Activated CD4-positive, alpha-beta T cell treated with anti-CD3 and anti-CD28 coated beads, Interleukin-10, Interleukin-2, amounts not matched to agents 100 ng/mL and 50 ng/mL, durations not matched to agents 16 hours and 8 hours (primary cell): ENCODE measurements around the gene USP17L5.
"Not testable (repeated sequence)": the region's sequence is repeated elsewhere in the genome, so short reads cannot be mapped to it uniquely, and the experiment has no call there.

Experiments
- DNase-seq: peaks from one replicate; pipeline ENCODE4 v3.0.0-alpha.2; 2020

Gene USP17L5

GRCh38 chr4:9339103-9339502, at the start of gene USP17L5:
Gene USP17L5, plus strand, starts transcription at chr4:9339403. Its CDS starts 0 bp downstream, at chr4:9339403.
- DNase-seq: not testable (repeated sequence)

- peak; percentile 9 for DNase-seq
Observed at GRCh38 chr4:9324191-9324590, 15.0 kb upstream of the USP17L5 start.

DNA sequence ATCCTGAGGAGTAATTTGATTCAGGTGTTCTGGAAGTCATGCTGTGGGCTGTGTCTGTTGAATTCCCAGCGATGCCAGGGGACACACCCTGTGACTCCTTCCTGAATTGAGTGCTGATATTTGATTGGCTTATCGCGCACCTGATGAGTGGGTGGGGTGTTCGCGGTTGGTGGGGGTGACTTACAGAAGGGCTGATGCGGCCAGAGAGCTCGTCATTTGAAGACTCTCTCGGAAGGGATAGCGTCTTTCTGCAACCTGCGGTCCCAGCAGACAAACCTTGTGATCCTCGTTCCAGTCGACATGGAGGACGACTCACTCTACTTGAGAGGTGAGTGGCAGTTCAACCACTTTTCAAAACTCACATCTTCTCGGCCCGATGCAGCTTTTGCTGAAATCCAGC, 14.3 kb upstream of the USP17L5 start, which contains the start of gene USP17L24:
USP17L24 (plus strand) TSS at position 301 of the 400 bp plus-strand sequence; CDS start at position 301, 0 bp downstream.
- DNase-seq: not testable (repeated sequence)

- DNase-seq: not testable (repeated sequence)
Observed at GRCh38 chr4:9329611-9330010, 9.6 kb upstream of the USP17L5 start, which contains the start of gene USP17L25. Gene USP17L25, plus strand, starts transcription at chr4:9329911. Its CDS starts 0 bp downstream, at chr4:9329911.

DNA sequence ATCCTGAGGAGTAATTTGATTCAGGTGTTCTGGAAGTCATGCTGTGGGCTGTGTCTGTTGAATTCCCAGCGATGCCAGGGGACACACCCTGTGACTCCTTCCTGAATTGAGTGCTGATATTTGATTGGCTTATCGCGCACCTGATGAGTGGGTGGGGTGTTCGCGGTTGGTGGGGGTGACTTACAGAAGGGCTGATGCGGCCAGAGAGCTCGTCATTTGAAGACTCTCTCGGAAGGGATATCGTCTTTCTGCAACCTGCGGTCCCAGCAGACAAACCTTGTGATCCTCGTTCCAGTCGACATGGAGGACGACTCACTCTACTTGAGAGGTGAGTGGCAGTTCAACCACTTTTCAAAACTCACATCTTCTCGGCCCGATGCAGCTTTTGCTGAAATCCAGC, 4.8 kb upstream of the USP17L5 start, which contains the start of gene USP17L26:
USP17L26 (plus strand) TSS at position 301 of the 400 bp plus-strand sequence; CDS start at position 301, 0 bp downstream.
- DNase-seq: not testable (repeated sequence)

DNA sequence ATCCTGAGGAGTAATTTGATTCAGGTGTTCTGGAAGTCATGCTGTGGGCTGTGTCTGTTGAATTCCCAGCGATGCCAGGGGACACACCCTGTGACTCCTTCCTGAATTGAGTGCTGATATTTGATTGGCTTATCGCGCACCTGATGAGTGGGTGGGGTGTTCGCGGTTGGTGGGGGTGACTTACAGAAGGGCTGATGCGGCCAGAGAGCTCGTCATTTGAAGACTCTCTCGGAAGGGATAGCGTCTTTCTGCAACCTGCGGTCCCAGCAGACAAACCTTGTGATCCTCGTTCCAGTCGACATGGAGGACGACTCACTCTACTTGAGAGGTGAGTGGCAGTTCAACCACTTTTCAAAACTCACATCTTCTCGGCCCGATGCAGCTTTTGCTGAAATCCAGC, 4.6 kb downstream of the USP17L5 start, which contains the start of gene USP17L27:
USP17L27 (plus strand) TSS at position 301 of the 400 bp plus-strand sequence; CDS start at position 301, 0 bp downstream.
- not testable (repeated sequence) for DNase-seq

- DNase-seq: not testable (repeated sequence)
Observed at GRCh38 chr4:9348593-9348992, 9.4 kb downstream of the USP17L5 start, which contains the start of gene USP17L28. Gene USP17L28, plus strand, starts transcription at chr4:9348893. Its CDS starts 0 bp downstream, at chr4:9348893.

DNA sequence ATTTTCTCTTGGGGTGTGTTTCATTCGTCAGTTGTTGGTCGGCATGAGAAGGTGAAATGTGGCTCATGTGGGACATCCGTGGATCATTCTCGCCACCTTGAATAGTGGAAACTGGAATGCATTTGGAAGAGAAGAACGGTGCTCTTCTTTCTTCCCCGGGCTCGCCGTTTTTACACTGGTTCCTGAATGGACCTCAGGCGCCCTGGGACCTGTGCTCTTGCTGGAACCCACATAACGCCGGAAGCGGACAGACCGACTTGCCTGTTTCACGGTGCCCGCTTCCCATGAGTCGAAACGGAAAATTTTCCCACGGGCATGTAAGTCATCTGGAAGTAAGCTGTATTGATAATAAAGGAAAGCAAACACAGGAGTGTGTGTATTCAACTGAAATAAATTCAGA, 11.7 kb downstream of the USP17L5 start:
- not testable (repeated sequence) for DNase-seq

- not testable (repeated sequence) for DNase-seq
Observed at GRCh38 chr4:9353338-9353737, 14.1 kb downstream of the USP17L5 start, which contains the start of gene USP17L29. Gene USP17L29, plus strand, starts transcription at chr4:9353638. Its CDS starts 0 bp downstream, at chr4:9353638.

- not testable (repeated sequence) for DNase-seq
Observed at GRCh38 chr4:9362829-9363228, 23.6 kb downstream of the USP17L5 start, which contains the start of gene USP17L30. Gene USP17L30, plus strand, starts transcription at chr4:9363129. Its CDS starts 0 bp downstream, at chr4:9363129.

- not testable (repeated sequence) for DNase-seq
Observed at GRCh38 chr4:9379881-9380280, 40.7 kb downstream of the USP17L5 start.

GRCh38 chr4:9381012-9381534, 41.9 kb downstream of the USP17L5 start:
- peak; percentile 74 for DNase-seq

DNA sequence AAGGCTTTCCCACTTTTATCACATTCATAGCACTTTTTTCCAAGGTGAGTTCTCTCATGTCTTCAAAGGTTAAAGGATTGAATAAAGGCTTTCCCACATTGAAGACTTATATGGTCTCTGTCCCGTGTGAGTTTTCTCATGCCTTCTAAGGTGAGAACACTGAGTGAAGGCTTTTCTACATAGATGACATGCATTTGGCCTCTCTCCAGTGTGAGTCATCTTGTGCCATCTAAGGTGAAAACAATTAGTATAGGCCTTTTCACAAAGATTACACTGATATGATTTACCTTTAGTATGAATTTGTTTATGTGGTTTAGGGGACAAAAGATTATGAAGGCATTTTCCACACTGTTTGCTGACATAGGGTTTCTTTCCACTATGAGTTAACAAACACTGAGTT, 44.9 kb downstream of the USP17L5 start:
- no peak for DNase-seq

DNA sequence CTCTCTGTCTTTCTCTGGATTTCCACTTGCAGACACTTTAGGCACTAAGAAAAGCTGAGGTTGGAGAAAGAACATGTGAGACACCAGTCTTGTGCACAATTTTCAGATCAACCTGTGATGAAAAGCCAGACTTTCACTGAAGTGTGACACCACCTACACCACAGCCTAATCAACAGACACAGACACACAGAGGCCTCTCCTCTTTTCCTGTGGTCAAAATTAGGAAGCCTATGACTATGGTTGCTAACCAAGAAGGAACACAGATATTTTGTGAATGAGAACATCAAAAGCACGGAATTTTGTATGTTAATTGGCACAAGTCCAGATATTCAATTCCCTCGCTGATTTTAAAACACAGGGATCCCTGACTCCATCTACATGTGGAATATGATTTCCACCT, 49.8 kb downstream of the USP17L5 start:
- DNase-seq: not testable (repeated sequence)
